Stimulated activated naive CD8-positive, alpha-beta T cell treated with anti-CD3 and anti-CD28 coated beads, Interleukin-15, amount 100 ng/mL, for 72 hours (primary cell): ENCODE measurements around the gene COL18A1.
A peak's percentile ranks its signal among the peaks of the same experiment; 100 is the strongest.
"Not testable (repeated sequence)": the region's sequence is repeated elsewhere in the genome, so short reads cannot be mapped to it uniquely, and the experiment has no call there.

Experiments
- ATAC-seq: fragments of 150-1000 bp; cut with Tn5 transposase; 2 replicates; pipeline ENCODE4 v1.10.0; 2021; ENCODE audit warnings: mild to moderate bottlenecking, moderate library complexity
- DNase-seq, 2 donors: peaks; one replicate each; pipeline ENCODE4 v3.0.0; 2021 to 2022
- H3K27ac Mint-ChIP-seq, 2 donors: one replicate each; pipeline ENCODE4 v1.8.0; 2022; ENCODE audit warnings: mild to moderate bottlenecking in 2 of 2, mixed read lengths in 2 of 2, moderate library complexity in 2 of 2
- H3K27me3 Mint-ChIP-seq: one replicate; pipeline ENCODE4 v1.8.0; 2022; ENCODE audit warnings: mixed read lengths
- H3K4me1 Mint-ChIP-seq: one replicate; pipeline ENCODE4 v1.8.0; 2022; ENCODE audit warnings: mild to moderate bottlenecking, mixed read lengths
- H3K4me3 Mint-ChIP-seq, 2 donors: one replicate each; pipeline ENCODE4 v1.8.0; 2022; ENCODE audit warnings: mild to moderate bottlenecking in 2 of 2, mixed read lengths in 2 of 2, moderate library complexity in 1 of 2
- H3K9me3 Mint-ChIP-seq, 2 donors: one replicate each; pipeline ENCODE4 v1.8.0; 2022; ENCODE audit warnings: mixed read lengths in 2 of 2

The COL18A1 gene

DNA sequence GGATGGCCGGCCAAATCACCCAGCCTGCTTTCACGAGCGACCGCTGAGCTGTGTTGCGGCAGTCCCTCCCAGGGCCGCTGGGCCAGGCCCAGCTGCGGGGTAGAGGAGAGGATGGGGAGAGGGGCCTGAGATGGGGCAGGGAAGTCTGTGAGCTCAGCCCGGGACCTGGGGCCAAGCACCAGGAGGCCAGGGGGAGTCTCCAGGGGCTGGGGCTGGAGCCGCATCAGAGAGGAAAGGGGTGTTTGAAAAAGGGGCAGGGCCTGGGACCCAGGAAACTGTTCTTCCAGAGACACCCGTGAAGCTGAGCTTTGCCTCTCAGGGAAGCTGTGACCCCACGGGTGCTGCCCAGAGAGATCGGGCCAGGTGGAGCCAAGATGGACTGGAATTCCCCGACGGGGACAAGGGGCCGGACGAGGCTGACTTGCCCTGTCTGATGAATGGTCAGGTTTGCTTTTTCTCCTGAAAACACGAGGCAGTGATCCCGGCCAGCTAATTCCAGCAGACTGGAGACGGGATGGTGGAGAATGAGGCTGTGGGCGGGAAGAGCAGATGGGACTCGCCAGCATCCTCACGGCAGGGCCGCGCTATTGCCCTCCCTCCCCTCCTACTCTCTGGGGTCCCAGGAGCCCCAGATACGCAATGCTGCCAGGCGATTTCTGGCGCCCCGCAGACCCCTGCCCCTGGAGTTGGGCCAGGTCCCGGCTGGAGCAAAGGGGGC, 40.3 kb upstream of the COL18A1 start:
- no peak for DNase-seq
- peaks cover 15% of the 10 kb centered on the region for H3K27me3 Mint-ChIP-seq
- no peak overlapping the region for H3K27ac Mint-ChIP-seq
- peak overlapping the region in 1 of 2 donors; percentile 36 for H3K4me3 Mint-ChIP-seq
- H3K4me1 Mint-ChIP-seq = peaks cover 18% of the 10 kb centered on the region
- no peak for ATAC-seq
- H3K9me3 Mint-ChIP-seq = no peaks in the 10 kb centered on the region

DNA sequence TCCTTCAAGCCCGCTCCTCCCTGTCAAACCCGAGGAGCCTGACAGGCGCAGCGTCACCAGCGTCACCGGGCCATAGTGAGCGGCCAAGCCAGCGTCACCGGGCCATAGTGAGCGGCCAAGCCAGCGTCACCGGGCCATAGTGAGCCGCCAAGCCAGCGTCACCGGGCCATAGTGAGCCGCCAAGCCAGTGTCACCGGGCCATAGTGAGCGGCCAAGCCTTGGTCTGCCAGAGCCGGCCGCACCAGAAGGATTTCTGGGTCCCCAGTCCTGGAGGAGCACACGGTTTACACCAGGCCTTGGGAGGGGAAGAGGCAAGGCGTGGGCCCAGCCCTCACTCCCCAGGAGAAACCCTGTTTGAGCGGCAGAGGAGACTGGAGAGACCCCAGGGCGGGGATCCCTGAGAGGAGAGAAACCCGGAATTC, 39.8 kb upstream of the COL18A1 start:
- DNase-seq (no peak), ATAC-seq (no peak)
- Mint-ChIP-seq H3K4me3 (no peak overlapping the region), H3K4me1 (peaks cover 23% of the 10 kb centered on the region), H3K9me3 (no peaks in the 10 kb centered on the region), H3K27me3 (peaks cover 15% of the 10 kb centered on the region), H3K27ac (no peak overlapping the region)

DNA sequence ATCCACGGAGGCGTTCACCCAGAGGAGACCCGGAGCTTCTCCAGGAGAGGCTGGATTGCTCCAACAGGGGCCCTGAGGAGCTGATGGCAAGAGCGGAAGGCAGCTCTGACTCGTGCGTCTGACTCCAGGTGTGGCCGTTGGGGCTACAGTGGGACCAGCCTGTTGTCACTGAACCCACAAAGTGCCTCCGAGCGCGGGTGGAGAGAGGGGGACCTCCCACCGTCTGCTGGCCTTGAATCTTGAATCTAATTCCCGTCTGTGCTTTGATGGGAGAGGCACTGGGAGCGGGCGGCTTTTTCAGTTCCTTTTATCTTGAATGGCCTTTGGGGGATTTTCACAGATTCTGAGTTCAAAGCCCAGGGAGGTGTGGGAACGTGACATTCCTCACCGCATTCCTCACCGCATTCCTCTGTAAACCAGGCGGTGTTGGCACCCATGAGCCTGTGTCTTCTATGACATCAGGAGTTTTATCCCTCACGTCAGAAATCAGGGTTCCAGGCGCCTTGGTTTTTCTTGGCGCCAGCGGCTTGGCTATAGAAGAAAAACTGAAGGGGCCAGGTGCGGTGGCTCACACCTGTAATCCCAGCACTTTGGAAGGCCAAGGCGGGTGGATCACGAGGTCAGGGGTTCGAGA, 39.2 kb upstream of the COL18A1 start:
- Mint-ChIP-seq H3K4me1 (peaks cover 27% of the 10 kb centered on the region), H3K4me3 (no peak overlapping the region), H3K27ac (peak overlapping the region in 1 of 2 donors; percentile 12), H3K27me3 (peaks cover 18% of the 10 kb centered on the region), H3K9me3 (no peaks in the 10 kb centered on the region)
- DNase-seq (no peak), ATAC-seq (no peak)

DNA sequence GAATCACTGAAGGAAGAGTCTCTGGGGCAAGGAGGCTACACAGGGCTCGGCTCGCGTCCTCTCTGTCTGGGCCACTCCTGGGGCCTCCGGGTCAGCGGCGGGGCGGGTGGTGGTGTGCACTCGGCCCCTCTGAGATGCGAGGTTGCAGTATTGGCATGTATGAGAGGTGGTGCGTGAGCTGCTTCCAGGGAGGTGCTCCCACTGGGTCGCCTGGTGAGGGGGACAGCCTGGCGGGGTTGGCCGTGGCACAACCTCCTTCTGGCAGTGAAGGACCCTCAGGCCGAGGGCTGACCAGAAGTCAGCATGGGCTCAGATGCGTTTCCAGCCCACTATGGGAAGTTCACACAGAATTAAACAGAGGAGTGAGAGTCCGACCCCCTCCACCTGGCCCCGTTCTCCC, 38.5 kb upstream of the COL18A1 start:
- no peak overlapping the region for H3K27ac Mint-ChIP-seq
- H3K4me1 Mint-ChIP-seq = peaks cover 27% of the 10 kb centered on the region
- peaks cover 26% of the 10 kb centered on the region for H3K27me3 Mint-ChIP-seq

DNA sequence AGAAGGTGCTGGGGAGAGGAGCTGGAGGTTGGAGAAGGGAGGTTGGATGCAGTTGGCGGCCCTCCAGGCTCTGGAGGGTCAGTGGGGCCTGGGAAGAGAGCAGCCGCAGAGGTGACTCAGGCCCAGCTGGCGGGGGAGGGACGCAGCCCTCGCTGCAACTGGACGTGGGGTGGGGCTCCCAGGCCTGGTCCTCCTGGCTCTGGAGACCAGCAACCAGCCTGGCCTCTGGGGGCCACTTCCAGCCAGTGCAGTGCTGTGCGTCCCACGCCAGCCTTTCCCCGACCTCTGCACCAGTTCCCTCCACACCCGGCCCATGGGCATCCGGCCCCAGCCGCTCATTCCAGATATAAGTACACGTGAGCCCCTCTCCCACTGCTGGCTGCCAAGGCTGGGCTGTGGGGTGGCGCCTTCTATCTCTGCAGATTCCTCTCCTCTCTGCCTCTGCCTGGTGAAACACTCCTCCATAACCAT, 38.0 kb upstream of the COL18A1 start:
- Mint-ChIP-seq H3K9me3 (no peaks in the 10 kb centered on the region), H3K4me1 (peaks cover 27% of the 10 kb centered on the region)

More for the DNA sequence above, 38.5 kb upstream of the COL18A1 start:
- no peak for ATAC-seq
- Mint-ChIP-seq H3K9me3 (no peaks in the 10 kb centered on the region), H3K4me3 (no peak overlapping the region)
- DNase-seq = no peak

DNA sequence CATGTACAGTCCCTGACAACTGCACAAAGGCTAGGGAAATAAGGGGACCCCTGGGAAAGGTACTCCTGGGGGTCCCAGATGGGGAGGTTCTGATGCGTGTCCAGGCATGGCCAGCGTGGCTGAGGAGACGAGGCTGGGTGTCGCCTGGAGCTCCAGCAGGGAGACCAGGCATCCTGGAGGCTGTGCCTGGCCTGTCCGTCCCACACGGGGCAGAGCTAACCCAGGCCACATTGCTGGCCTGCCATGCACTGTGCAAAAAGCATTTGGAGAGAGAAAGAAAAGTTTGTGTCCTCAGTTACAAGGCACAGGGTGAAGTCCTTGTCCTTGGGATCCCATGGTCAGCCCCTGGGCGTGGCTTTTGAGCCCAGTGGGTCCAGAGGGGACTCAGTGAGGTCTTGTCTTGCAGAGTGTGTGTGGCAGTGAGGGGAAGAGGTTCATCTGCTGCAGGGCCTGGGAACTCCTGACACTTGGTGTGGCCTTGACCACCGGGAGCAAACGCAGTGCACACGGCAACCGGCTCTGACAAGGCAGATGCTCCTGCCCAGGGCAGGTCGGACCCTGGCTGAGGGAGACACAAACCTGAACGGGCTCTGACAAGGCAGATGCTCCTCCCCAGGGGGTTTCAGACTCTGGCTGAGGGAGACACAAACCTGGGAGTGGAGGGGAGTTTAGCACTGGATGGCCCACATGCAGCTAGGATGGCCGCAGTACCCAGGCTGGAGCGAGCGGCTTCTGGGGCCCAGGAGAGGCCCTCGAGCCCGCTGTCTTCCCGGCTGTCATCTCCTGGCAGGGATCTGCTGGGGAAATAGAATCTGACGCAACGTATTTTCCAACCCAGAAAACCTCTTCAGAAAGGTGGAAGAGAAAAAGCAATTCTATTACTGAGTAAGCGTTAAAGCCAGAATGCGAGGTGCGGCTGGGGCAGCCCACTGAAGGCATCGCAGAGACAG, 37.3 kb upstream of the COL18A1 start:
- Mint-ChIP-seq H3K9me3 (no peaks in the 10 kb centered on the region), H3K4me1 (peaks cover 27% of the 10 kb centered on the region), H3K27me3 (peaks cover 32% of the 10 kb centered on the region)

More for the DNA sequence above, 38.0 kb upstream of the COL18A1 start:
- ATAC-seq (no peak), DNase-seq (no peak)
- H3K4me3 Mint-ChIP-seq = no peak overlapping the region
- peak overlapping the region in 1 of 2 donors; percentile 2 for H3K27ac Mint-ChIP-seq
- H3K27me3 Mint-ChIP-seq = peaks cover 31% of the 10 kb centered on the region

DNA sequence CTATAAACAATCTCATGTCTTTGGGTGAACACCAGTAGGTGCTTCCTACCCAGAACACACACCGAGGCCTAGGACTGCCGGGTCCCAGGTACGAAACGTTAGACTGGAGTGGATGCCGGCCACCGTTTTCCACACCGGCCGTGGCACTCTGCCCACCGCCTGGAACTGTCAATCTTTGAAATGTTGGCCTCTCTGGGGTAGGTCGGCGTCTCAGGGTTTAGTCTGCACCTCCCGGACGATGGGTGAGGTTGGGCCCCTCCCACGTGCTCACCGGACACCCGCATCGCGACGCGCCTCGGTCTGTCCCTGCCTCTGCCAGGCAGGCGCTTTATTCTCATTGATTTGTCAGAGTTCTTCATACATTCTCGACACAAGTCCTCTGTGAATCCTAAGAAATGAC, 35.9 kb upstream of the COL18A1 start:
- DNase-seq, ATAC-seq, H3K9me3 Mint-ChIP-seq, H3K4me3 Mint-ChIP-seq, H3K27ac Mint-ChIP-seq: not testable (repeated sequence)
- peaks cover 22% of the 10 kb centered on the region for H3K4me1 Mint-ChIP-seq
- peaks cover 28% of the 10 kb centered on the region for H3K27me3 Mint-ChIP-seq

More for the DNA sequence above, 37.3 kb upstream of the COL18A1 start:
- Mint-ChIP-seq H3K27ac (peak overlapping the region in 1 of 2 donors; percentile 2), H3K4me3 (no peak overlapping the region)
- ATAC-seq (no peak), DNase-seq (no peak)

DNA sequence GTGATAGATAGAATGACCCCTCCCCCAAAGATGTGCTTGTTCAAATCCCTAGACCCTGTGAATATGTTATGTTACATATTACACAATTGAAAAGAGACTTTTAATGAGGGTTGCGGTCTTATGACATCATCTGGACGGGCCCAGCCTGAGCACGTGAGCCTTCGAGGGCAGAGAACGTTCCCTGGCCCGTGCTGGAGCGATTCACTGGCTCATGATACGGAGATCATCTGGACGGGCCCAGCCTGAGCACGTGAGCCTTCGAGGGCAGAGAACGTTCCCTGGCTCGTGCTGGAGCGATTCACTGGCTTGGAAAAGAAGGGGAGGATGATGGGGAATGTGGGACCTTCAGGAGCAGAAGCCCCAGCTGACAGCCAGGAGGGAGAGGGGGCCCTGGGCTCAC, 34.4 kb upstream of the COL18A1 start:
- DNase-seq = no peak
- Mint-ChIP-seq H3K9me3 (no peaks in the 10 kb centered on the region), H3K27me3 (peaks cover 34% of the 10 kb centered on the region), H3K27ac (no peak overlapping the region), H3K4me1 (peaks cover 15% of the 10 kb centered on the region), H3K4me3 (no peak overlapping the region)
- no peak for ATAC-seq

DNA sequence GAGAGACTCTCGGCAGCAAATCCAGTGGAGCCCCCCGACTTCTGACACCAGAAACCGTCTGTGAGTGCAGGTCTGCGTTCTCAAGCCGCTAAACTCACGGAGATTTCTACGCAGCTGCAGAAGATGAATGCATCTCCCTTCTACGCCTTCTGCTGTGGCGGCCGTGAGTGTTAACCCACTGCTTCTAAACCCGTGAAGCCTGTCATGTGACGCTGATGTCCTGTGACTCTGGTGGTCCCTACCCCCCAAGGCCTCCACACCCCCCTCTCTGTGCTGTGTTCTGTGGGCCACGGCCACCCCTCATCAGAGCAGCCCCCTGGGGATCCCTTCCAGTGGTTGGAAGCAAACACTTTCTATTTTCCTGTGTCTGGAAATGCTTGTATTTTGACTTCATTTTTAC, 33.9 kb upstream of the COL18A1 start:
- no peak for DNase-seq
- no peak for ATAC-seq
- Mint-ChIP-seq H3K27me3 (peaks cover 34% of the 10 kb centered on the region), H3K9me3 (no peaks in the 10 kb centered on the region), H3K4me3 (no peak overlapping the region), H3K4me1 (peaks cover 15% of the 10 kb centered on the region), H3K27ac (no peak overlapping the region)

DNA sequence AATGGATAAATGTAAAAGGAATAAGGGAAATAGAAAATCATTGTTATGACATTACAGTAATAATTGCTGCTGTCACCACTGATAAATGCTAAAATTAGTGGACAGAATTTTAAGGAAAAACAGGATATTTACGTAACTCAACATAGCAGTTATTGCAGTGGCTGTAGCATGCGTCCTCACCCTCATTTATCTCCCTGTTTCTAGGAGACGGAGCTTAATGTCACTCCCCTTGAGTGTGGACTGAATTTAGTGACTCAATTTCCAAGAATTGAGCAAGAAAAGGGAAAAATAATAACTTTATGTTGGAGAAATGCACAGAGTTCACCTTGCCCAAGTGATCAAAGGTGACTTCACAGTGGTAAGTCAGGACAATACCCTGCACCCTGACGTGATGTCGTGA, 33.3 kb upstream of the COL18A1 start:
- Mint-ChIP-seq H3K27ac (no peak overlapping the region), H3K4me3 (no peak overlapping the region), H3K4me1 (peaks cover 15% of the 10 kb centered on the region), H3K9me3 (no peaks in the 10 kb centered on the region), H3K27me3 (peaks cover 29% of the 10 kb centered on the region)
- DNase-seq (no peak), ATAC-seq (no peak)

DNA sequence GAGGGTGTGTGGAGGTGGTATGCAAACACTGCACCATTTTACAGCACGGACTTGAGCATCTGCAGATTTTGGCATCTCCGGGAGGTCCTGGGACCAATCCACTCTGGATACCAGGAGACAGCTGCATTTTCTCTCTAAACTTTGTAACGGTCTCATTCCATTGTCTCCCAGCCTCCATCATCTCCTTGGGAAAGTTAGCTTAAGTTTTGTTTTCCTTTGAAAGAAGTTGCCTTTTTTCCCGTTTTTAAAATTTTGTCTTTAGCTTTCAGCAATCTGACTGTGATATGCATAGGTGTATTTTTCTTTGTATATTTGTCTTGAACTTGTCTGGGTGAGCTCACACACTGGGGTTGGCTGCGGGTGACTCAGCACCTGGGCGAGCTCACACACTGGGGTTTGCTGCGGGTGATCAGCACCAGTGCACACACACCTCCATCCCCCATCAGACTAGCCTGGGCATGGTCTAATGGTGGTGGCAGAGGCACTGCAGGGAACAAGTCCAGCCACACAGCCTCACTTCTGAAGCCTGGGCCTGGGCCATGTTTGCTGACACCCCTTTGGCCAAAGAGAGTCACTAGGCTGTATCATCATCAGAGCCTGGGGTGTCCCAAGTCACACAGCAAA, 32.1 kb upstream of the COL18A1 start:
- Mint-ChIP-seq H3K27me3 (peaks cover 27% of the 10 kb centered on the region), H3K4me3 (no peak overlapping the region), H3K9me3 (no peaks in the 10 kb centered on the region), H3K27ac (peak overlapping the region in 1 of 2 donors; percentile 56), H3K4me1 (peaks cover 15% of the 10 kb centered on the region)
- no peak for DNase-seq
- ATAC-seq = no peak

DNA sequence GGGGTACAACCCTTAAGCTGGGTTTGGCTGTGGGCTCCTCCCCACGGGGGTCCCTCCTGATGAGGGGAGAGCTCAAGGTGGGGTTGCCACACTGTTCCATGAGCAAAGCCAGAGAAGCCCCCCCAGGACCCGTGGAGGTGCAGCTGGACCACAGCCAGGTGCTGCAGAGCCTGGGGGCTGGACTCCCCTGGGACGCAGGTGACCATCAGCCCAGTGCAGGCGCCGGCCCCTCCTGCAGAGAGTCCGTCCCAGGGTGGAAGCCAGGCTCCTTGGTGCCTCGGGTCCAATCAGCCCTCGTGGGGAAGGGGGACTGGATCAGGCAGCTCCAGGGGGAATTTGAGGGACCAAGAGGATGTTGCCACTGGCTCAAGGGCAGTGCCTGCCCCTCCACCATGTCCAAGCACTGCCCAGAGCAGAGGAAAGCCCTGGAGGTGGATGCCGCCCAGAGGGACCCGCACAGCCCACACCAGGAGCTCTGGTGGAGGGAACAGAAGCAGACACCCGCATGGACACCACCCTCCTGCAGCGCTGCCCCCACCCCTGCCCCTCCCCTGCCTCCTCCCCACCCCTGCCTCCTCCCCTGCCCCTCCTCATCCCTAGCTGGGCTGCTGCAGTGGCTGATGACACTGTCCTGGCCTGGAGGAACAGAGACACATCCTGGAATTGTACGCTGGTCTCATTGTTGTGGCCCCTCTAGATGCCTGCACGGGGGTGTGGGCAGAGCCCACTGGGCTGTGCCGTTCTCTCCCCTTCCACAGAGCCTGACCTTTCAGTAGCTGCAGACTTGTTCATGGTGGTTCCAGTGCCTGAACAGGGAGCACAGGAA, 30.8 kb upstream of the COL18A1 start:
- DNase-seq = no peak
- Mint-ChIP-seq H3K27ac (peak overlapping the region in 1 of 2 donors; percentile 27), H3K4me3 (no peak overlapping the region), H3K4me1 (peaks cover 9% of the 10 kb centered on the region), H3K27me3 (peaks cover 27% of the 10 kb centered on the region), H3K9me3 (no peaks in the 10 kb centered on the region)
- no peak for ATAC-seq

DNA sequence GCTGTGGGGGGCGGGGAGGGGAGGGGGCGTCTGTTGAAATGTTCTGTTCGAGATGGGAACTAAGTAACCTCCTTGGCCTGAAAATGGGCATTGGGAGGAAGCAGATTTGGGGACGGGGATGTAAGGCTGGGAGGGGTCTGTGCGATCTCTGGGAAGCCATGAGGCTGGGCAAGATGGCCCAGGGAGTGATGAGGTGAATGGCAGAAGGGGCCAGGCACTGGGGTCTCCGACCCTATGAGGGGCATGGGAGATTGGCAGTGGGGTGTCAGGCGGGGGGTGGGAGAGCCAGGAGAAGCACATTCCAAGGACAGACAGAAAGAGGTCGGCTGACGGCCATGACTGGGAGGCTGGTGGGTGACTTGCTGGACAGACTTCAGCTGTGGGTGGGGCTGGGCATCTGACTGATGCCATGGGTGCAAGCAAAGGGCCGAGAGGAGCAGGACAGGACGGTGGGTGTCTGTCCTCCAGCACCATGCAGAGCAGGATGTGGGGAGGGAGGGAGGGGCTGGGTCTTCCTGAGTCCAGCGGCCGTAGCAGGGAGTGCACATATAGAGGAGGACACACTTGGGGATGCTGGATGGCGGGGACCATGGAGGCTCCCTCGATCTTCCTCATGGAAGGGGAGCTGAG, 30.0 kb upstream of the COL18A1 start:
- no peaks in the 10 kb centered on the region for H3K9me3 Mint-ChIP-seq
- peaks cover 7% of the 10 kb centered on the region for H3K4me1 Mint-ChIP-seq
- DNase-seq (no peak), ATAC-seq (no peak)
- no peak overlapping the region for H3K4me3 Mint-ChIP-seq
- peaks cover 27% of the 10 kb centered on the region for H3K27me3 Mint-ChIP-seq
- no peak overlapping the region for H3K27ac Mint-ChIP-seq
